ENCODE measurements around the gene EHD4.

EHD4 gene

GRCh38 chr15:41857316-41857715, 115.0 kb downstream of the EHD4 start:
- Histone ChIP-seq H3K9me3 (ENCODE audit: control insufficient read depth, insufficient read depth, low read length) (no peaks in the 10 kb centered on the region), H3K4me3 (ENCODE audit: low read length) (no peak overlapping the region), H3K36me3 (ENCODE audit: control insufficient read depth, insufficient read depth, low read length) (no peaks in the 10 kb centered on the region; the same call in 1 of the 2 replicates), H3K4me1 (ENCODE audit: control insufficient read depth, insufficient read depth, low read length) (no peaks in the 10 kb centered on the region), H3K27ac (ENCODE audit: low read length) (no peak overlapping the region), H3K27me3 (ENCODE audit: control insufficient read depth, insufficient read depth, low read length) (no peaks in the 10 kb centered on the region)
- no peak for DNase-seq (ENCODE audit: low read depth, low spot score)
- no CpG with 5 or more reads among the region's 9 CpGs for WGBS (ENCODE audit: insufficient coverage, insufficient read length)

- no peaks in the 10 kb centered on the region for H3K27me3 ChIP-seq (ENCODE audit: control insufficient read depth, insufficient read depth, low read length)
- no CpG with 5 or more reads among the region's 12 CpGs for WGBS (ENCODE audit: insufficient coverage, insufficient read length)
- H3K4me1 ChIP-seq (ENCODE audit: control insufficient read depth, insufficient read depth, low read length): no peaks in the 10 kb centered on the region
- no peaks in the 10 kb centered on the region for H3K9me3 ChIP-seq (ENCODE audit: control insufficient read depth, insufficient read depth, low read length)
- H3K36me3 ChIP-seq (ENCODE audit: control insufficient read depth, insufficient read depth, low read length): no peaks in the 10 kb centered on the region; the same call in 1 of the 2 replicates
- DNase-seq (ENCODE audit: low read depth, low spot score): no peak
- H3K4me3 ChIP-seq (ENCODE audit: low read length): no peak overlapping the region
- H3K27ac ChIP-seq (ENCODE audit: low read length): no peak overlapping the region
These were observed 115.6 kb downstream of the EHD4 start for GRCh38 chr15:41856716-41857115.

GRCh38 chr15:41856262-41856661, 116.1 kb downstream of the EHD4 start:
- no peaks in the 10 kb centered on the region for H3K9me3 ChIP-seq (ENCODE audit: control insufficient read depth, insufficient read depth, low read length)
- H3K27ac ChIP-seq (ENCODE audit: low read length): no peak overlapping the region
- H3K4me3 ChIP-seq (ENCODE audit: low read length): no peak overlapping the region
- no peaks in the 10 kb centered on the region; the same call in 1 of the 2 replicates for H3K36me3 ChIP-seq (ENCODE audit: control insufficient read depth, insufficient read depth, low read length)
- no peaks in the 10 kb centered on the region for H3K4me1 ChIP-seq (ENCODE audit: control insufficient read depth, insufficient read depth, low read length)
- DNase-seq (ENCODE audit: low read depth, low spot score): no peak
- no peaks in the 10 kb centered on the region for H3K27me3 ChIP-seq (ENCODE audit: control insufficient read depth, insufficient read depth, low read length)
- no CpG with 5 or more reads among the region's 17 CpGs for WGBS (ENCODE audit: insufficient coverage, insufficient read length)

GRCh38 chr15:41855261-41855961, 116.9 kb downstream of the EHD4 start:
- Histone ChIP-seq H3K4me1 (ENCODE audit: control insufficient read depth, insufficient read depth, low read length) (no peaks in the 10 kb centered on the region), H3K36me3 (ENCODE audit: control insufficient read depth, insufficient read depth, low read length) (no peaks in the 10 kb centered on the region; the same call in 1 of the 2 replicates), H3K27me3 (ENCODE audit: control insufficient read depth, insufficient read depth, low read length) (no peaks in the 10 kb centered on the region), H3K4me3 (ENCODE audit: low read length) (no peak overlapping the region), H3K27ac (ENCODE audit: low read length) (no peak overlapping the region), H3K9me3 (ENCODE audit: control insufficient read depth, insufficient read depth, low read length) (no peaks in the 10 kb centered on the region)
- DNase-seq (ENCODE audit: low read depth, low spot score): no peak
- no CpG with 5 or more reads among the region's 30 CpGs for WGBS (ENCODE audit: insufficient coverage, insufficient read length)

- H3K4me3 ChIP-seq (ENCODE audit: low read length): no peak overlapping the region
- no peaks in the 10 kb centered on the region for H3K27me3 ChIP-seq (ENCODE audit: control insufficient read depth, insufficient read depth, low read length)
- no CpG with 5 or more reads among the region's 9 CpGs for WGBS (ENCODE audit: insufficient coverage, insufficient read length)
- H3K9me3 ChIP-seq (ENCODE audit: control insufficient read depth, insufficient read depth, low read length): no peaks in the 10 kb centered on the region
- H3K36me3 ChIP-seq (ENCODE audit: control insufficient read depth, insufficient read depth, low read length): no peaks in the 10 kb centered on the region; the same call in 1 of the 2 replicates
- DNase-seq (ENCODE audit: low read depth, low spot score): no peak
- no peak overlapping the region for H3K27ac ChIP-seq (ENCODE audit: low read length)
- no peaks in the 10 kb centered on the region for H3K4me1 ChIP-seq (ENCODE audit: control insufficient read depth, insufficient read depth, low read length)
These were observed 117.9 kb downstream of the EHD4 start for GRCh38 chr15:41854443-41854842.

- DNase-seq (ENCODE audit: low read depth, low spot score): no peak
- WGBS (ENCODE audit: insufficient coverage, insufficient read length): no CpG with 5 or more reads among the region's 10 CpGs
- H3K9me3 ChIP-seq (ENCODE audit: control insufficient read depth, insufficient read depth, low read length): no peaks in the 10 kb centered on the region
- H3K36me3 ChIP-seq (ENCODE audit: control insufficient read depth, insufficient read depth, low read length): no peaks in the 10 kb centered on the region; the same call in 1 of the 2 replicates
- H3K27ac ChIP-seq (ENCODE audit: low read length): no peak overlapping the region
- no peaks in the 10 kb centered on the region; the same call in 1 of the 2 replicates for H3K4me1 ChIP-seq (ENCODE audit: control insufficient read depth, insufficient read depth, low read length)
- H3K27me3 ChIP-seq (ENCODE audit: control insufficient read depth, insufficient read depth, low read length): no peaks in the 10 kb centered on the region
- H3K4me3 ChIP-seq (ENCODE audit: low read length): no peak overlapping the region
These were observed 118.5 kb downstream of the EHD4 start for GRCh38 chr15:41853831-41854230.

GRCh38 chr15:41852736-41853590, 119.4 kb downstream of the EHD4 start:
- Histone ChIP-seq H3K4me3 (ENCODE audit: low read length) (no peak overlapping the region), H3K27me3 (ENCODE audit: control insufficient read depth, insufficient read depth, low read length) (no peaks in the 10 kb centered on the region), H3K4me1 (ENCODE audit: control insufficient read depth, insufficient read depth, low read length) (no peaks in the 10 kb centered on the region; the same call in 1 of the 2 replicates), H3K36me3 (ENCODE audit: control insufficient read depth, insufficient read depth, low read length) (peaks cover 3% of the 10 kb centered on the region), H3K9me3 (ENCODE audit: control insufficient read depth, insufficient read depth, low read length) (no peaks in the 10 kb centered on the region), H3K27ac (ENCODE audit: low read length) (no peak overlapping the region)
- no CpG with 5 or more reads among the region's 17 CpGs for WGBS (ENCODE audit: insufficient coverage, insufficient read length)
- no peak for DNase-seq (ENCODE audit: low read depth, low spot score)

- no peak for DNase-seq (ENCODE audit: low read depth, low spot score)
- H3K36me3 ChIP-seq (ENCODE audit: control insufficient read depth, insufficient read depth, low read length): peaks cover 7% of the 10 kb centered on the region; the same call in 1 of the 2 replicates
- no CpG with 5 or more reads among the region's 8 CpGs for WGBS (ENCODE audit: insufficient coverage, insufficient read length)
- no peak overlapping the region for H3K4me3 ChIP-seq (ENCODE audit: low read length)
- no peaks in the 10 kb centered on the region for H3K9me3 ChIP-seq (ENCODE audit: control insufficient read depth, insufficient read depth, low read length)
- no peak overlapping the region for H3K27ac ChIP-seq (ENCODE audit: low read length)
- H3K4me1 ChIP-seq (ENCODE audit: control insufficient read depth, insufficient read depth, low read length): no peaks in the 10 kb centered on the region; the same call in 1 of the 2 replicates
- H3K27me3 ChIP-seq (ENCODE audit: control insufficient read depth, insufficient read depth, low read length): no peaks in the 10 kb centered on the region
These were observed 120.5 kb downstream of the EHD4 start for GRCh38 chr15:41851755-41852370.

GRCh38 chr15:41851167-41851523, 121.2 kb downstream of the EHD4 start:
- H3K27me3 ChIP-seq (ENCODE audit: control insufficient read depth, insufficient read depth, low read length): no peaks in the 10 kb centered on the region
- H3K4me3 ChIP-seq (ENCODE audit: low read length): no peak overlapping the region
- no peak overlapping the region for H3K27ac ChIP-seq (ENCODE audit: low read length)
- H3K36me3 ChIP-seq (ENCODE audit: control insufficient read depth, insufficient read depth, low read length): peaks cover 7% of the 10 kb centered on the region; the same call in 1 of the 2 replicates
- no peaks in the 10 kb centered on the region; the same call in 1 of the 2 replicates for H3K4me1 ChIP-seq (ENCODE audit: control insufficient read depth, insufficient read depth, low read length)
- no peak for DNase-seq (ENCODE audit: low read depth, low spot score)
- no peaks in the 10 kb centered on the region for H3K9me3 ChIP-seq (ENCODE audit: control insufficient read depth, insufficient read depth, low read length)
- no CpG with 5 or more reads among the region's 11 CpGs for WGBS (ENCODE audit: insufficient coverage, insufficient read length)

- Histone ChIP-seq H3K4me1 (ENCODE audit: control insufficient read depth, insufficient read depth, low read length) (no peaks in the 10 kb centered on the region; the same call in 1 of the 2 replicates), H3K9me3 (ENCODE audit: control insufficient read depth, insufficient read depth, low read length) (no peaks in the 10 kb centered on the region), H3K27ac (ENCODE audit: low read length) (no peak overlapping the region), H3K36me3 (ENCODE audit: control insufficient read depth, insufficient read depth, low read length) (peaks cover 7% of the 10 kb centered on the region; the same call in 1 of the 2 replicates), H3K4me3 (ENCODE audit: low read length) (no peak overlapping the region), H3K27me3 (ENCODE audit: control insufficient read depth, insufficient read depth, low read length) (no peaks in the 10 kb centered on the region)
- no peak for DNase-seq (ENCODE audit: low read depth, low spot score)
- no CpG with 5 or more reads among the region's 16 CpGs for WGBS (ENCODE audit: insufficient coverage, insufficient read length)
These were observed 121.7 kb downstream of the EHD4 start for GRCh38 chr15:41850482-41851166.
